Uterus (tissue), 4 donors: ENCODE results near the gene CPT1A. TPM values are rescaled to one million over a fixed set of nuclear protein-coding genes. Genes with fewer than 3 reads are reported as not detected.

Experiments
- DNase-seq, 2 donors: peaks; one replicate each; pipeline ENCODE4 v3.0.0-alpha.2; 2019 to 2020
- H3K27ac ChIP-seq, 2 donors: fragments of 200-600 bp; sonication (generic); 1 replicate in 1 of 2; 2 replicates in 1 of 2; pipeline ENCODE4 v1.5.1; 2016 to 2018
- H3K27me3 ChIP-seq, 2 donors: fragments of 200-600 bp; sonication (generic); one replicate each; pipeline ENCODE4 v1.5.1; 2018 to 2019; ENCODE audit warnings: control low read depth in 1 of 2
- H3K36me3 ChIP-seq, 2 donors: fragments of 200-600 bp; sonication (generic); one replicate each; pipeline ENCODE4 v1.5.1; 2019; ENCODE audit warnings: control low read depth in 1 of 2
- H3K4me1 ChIP-seq, 2 donors: fragments of 200-600 bp; sonication (generic); one replicate each; pipeline ENCODE4 v1.5.1; 2018 to 2019; ENCODE audit warnings: control low read depth in 1 of 2
- H3K4me3 ChIP-seq, 2 donors: fragments of 200-600 bp; sonication (generic); 1 replicate in 1 of 2; 2 replicates in 1 of 2; pipeline ENCODE4 v1.5.1; 2018 to 2019; ENCODE audit warnings: mild to moderate bottlenecking in 1 of 2
- H3K9me3 ChIP-seq, 2 donors: fragments of 200-600 bp; sonication (generic); one replicate each; pipeline ENCODE4 v1.5.1; 2019; ENCODE audit warnings: control low read depth in 1 of 2
- CTCF ChIP-seq, 4 experiments: fragments of 200-600 bp in 2 of 4; fragments of 450-650 bp in 2 of 4; sonication (generic) in 2 of 4; IDR thresholded peaks; one replicate each; pipeline ENCODE4 v1.5.1; 2016 to 2019; ENCODE audit warnings: antibody characterized with exemption in 4 of 4, mild to moderate bottlenecking in 2 of 4, moderate library complexity in 1 of 4
- POLR2A ChIP-seq, 2 donors: fragments of 450-650 bp; IDR thresholded peaks; one replicate each; pipeline ENCODE4 v1.6.1; 2016; ENCODE audit warnings: antibody characterized with exemption in 2 of 2, mild to moderate bottlenecking in 1 of 2, moderate library complexity in 1 of 2
- intact Hi-C: fragments of 100-400 bp; cut with DNase I; formaldehyde crosslinking; loops from one replicate; pipeline ENCODE4 v1.15.1; 2023; ENCODE audit warnings: low total_unique reads
- total RNA-seq, 4 donors: library from RNA; depleted of rRNA in 3 of 4; stranded (reverse); fragments of >200 nt in 3 of 4; gene quantifications; one replicate each; pipeline versions ENCODE4 v1.1.0 to v1.2.4, GENCODE V29; 2014 to 2023
- donor health status: DM: yes; HTN: yes; CAD: no.

CPT1A gene
- total RNA-seq, 4 donors from 2014 or later: 27.2 to 125 (median 67.9) TPM

- TF ChIP-seq CTCF (IDR thresholded peaks at IDR 0.05): no peak
- no peak for TF ChIP-seq POLR2A (IDR thresholded peaks at IDR 0.05)
- intact Hi-C loops: no loop called here
- no peaks in the 10 kb centered on the region for H3K4me1 ChIP-seq
- no peak overlapping the region for H3K27ac ChIP-seq
- H3K27me3 ChIP-seq: peaks cover 0 to 4% of the 10 kb centered on the region in 2 donors
- no peak for DNase-seq
- H3K9me3 ChIP-seq: no peaks in the 10 kb centered on the region
- H3K4me3 ChIP-seq: no peak overlapping the region
- no peaks in the 10 kb centered on the region for H3K36me3 ChIP-seq
Measured at GRCh38 chr11:68852628-68853027, 10.9 kb upstream of the CPT1A start.

DNA sequence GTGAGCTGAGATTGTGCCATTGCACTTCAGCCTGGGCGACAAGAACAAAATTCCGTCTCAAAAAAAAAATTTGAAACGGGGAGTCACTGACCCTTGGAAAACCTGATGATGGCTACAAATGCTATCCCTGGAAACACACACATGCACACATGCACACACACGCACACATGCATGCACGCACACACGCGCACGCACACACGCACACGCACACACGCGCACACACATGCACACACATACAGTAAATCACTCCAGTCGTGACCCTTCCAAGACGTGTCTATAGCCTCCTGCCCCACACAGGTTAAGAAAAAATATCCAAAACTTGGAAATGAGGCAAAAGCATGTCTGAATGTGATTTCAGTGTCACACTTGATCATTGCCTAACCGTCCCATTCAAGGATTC is 6.7 kb upstream of the CPT1A start:
- H3K27ac ChIP-seq: no peak overlapping the region
- no peaks in the 10 kb centered on the region for H3K9me3 ChIP-seq
- no peak overlapping the region for H3K4me3 ChIP-seq
- H3K4me1 ChIP-seq: no peaks in the 10 kb centered on the region
- TF ChIP-seq POLR2A (IDR thresholded peaks at IDR 0.05) (no peak), CTCF (IDR thresholded peaks at IDR 0.05) (no peak)
- intact Hi-C loops: no loop called here
- no peak for DNase-seq
- H3K36me3 ChIP-seq: no peaks in the 10 kb centered on the region
- no peaks in the 10 kb centered on the region for H3K27me3 ChIP-seq

DNA sequence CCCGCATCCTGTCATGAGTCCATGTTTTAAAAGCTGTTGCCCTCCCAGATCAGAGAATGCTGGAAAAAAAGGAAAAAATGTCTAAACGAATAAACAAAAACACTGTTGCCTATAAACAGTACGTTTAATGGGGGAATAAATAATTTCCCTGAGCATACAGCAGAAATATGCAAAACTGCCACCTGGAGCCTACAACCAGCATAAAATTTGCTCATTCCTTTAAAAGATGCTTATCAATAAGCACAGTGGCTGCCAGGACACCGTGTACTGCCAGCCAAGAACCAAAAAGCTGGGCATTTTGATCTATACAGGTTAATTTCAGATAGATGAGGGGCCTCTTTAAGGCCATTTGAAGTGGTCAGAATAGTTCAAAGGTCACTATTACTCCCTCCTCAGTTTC is 5.7 kb upstream of the CPT1A start:
- no peak overlapping the region for H3K27ac ChIP-seq
- no peaks in the 10 kb centered on the region for H3K4me1 ChIP-seq
- H3K4me3 ChIP-seq: no peak overlapping the region
- H3K27me3 ChIP-seq: no peaks in the 10 kb centered on the region
- H3K9me3 ChIP-seq: no peaks in the 10 kb centered on the region
- intact Hi-C loops: no loop called here
- no peak for DNase-seq
- no peaks in the 10 kb centered on the region for H3K36me3 ChIP-seq
- TF ChIP-seq POLR2A (IDR thresholded peaks at IDR 0.05) (no peak), CTCF (IDR thresholded peaks at IDR 0.05) (no peak)

- peaks cover 0 to 6% of the 10 kb centered on the region in 2 donors for H3K4me1 ChIP-seq
- TF ChIP-seq CTCF (IDR thresholded peaks at IDR 0.05) (no peak), POLR2A (IDR thresholded peaks at IDR 0.05) (no peak)
- DNase-seq: no peak
- no peak overlapping the region for H3K4me3 ChIP-seq
- no peak overlapping the region for H3K27ac ChIP-seq
- intact Hi-C loops: no loop called here
- no peaks in the 10 kb centered on the region for H3K36me3 ChIP-seq
- H3K27me3 ChIP-seq: no peaks in the 10 kb centered on the region
- H3K9me3 ChIP-seq: no peaks in the 10 kb centered on the region
Measured at GRCh38 chr11:68845351-68846002, 3.8 kb upstream of the CPT1A start.

DNA sequence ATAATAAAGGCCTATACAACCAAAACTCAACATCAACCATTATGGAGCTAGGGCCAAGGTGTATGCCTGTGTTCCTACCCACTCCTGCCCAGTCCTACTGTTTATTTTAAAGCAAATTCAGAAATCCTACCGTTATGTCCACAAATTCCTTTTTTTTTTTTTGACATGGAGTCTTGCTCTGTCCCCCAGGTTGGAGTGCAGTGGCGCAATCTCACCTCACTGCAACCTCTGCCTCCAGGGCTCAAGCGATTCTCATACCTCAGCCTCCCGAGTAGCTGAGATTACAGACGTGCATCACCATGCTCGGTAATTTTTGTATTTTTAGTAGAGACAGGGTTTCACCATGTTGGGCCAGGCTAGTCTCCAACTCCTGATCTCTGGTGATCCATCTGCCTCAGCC is 3.1 kb upstream of the CPT1A start:
- intact Hi-C loops: no loop called here
- no peak overlapping the region for H3K4me3 ChIP-seq
- H3K9me3 ChIP-seq: no peaks in the 10 kb centered on the region
- no peak overlapping the region for H3K27ac ChIP-seq
- no peaks in the 10 kb centered on the region for H3K36me3 ChIP-seq
- DNase-seq: no peak
- no peak for TF ChIP-seq POLR2A (IDR thresholded peaks at IDR 0.05)
- no peak for TF ChIP-seq CTCF (IDR thresholded peaks at IDR 0.05)
- peaks cover 0 to 6% of the 10 kb centered on the region in 2 donors for H3K4me1 ChIP-seq
- H3K27me3 ChIP-seq: no peaks in the 10 kb centered on the region
